H1 (cell line): ENCODE results near the gene SAMM50. TPM values are rescaled to one million over a fixed set of nuclear protein-coding genes. Genes with fewer than 3 reads are reported as not detected.

Source experiments
- CTCF ChIA-PET: fragments of 300-600 bp; sonication (Branson Sonifier 250); formaldehyde crosslinking; loops from one replicate; lab custom pipeline; 2021; ENCODE audit not compliant: partially characterized antibody; lab: Charles Lee
- POLR2A ChIA-PET: fragments of 300-600 bp; sonication (Branson Sonifier 250); formaldehyde crosslinking; loops from one replicate; lab custom pipeline; 2021; ENCODE audit warnings: inconsistent platforms; ENCODE audit not compliant: partially characterized antibody; lab: Charles Lee
- DNase-seq, 2 experiments: peaks; one replicate each; pipeline versions ENCODE4 v3.0.0 to v3.0.0-alpha.2; 2010 to 2022; ENCODE audit warnings: low spot score in 2 of 2, low read depth in 1 of 2, mixed read lengths in 1 of 2
- FAIRE-seq: peaks from 2 replicates; lab custom pipeline; 2011; peaks lifted over from hg19 to GRCh38; lab: Jason Lieb, UNC
- H2AFZ ChIP-seq: 2 replicates; pipeline ENCODE4 v1.8.1; 2012; ENCODE audit warnings: low read length, inconsistent platforms
- H2AK5ac ChIP-seq: 2 replicates; pipeline ENCODE4 v1.6.1; 2013; ENCODE audit warnings: low read depth, low read length
- H2BK120ac ChIP-seq: replicated peaks from 2 replicates; pipeline ENCODE3; 2013; ENCODE audit warnings: low read depth, low read length, inconsistent platforms
- H2BK12ac ChIP-seq: 2 replicates; pipeline ENCODE4 v1.6.1; 2013; ENCODE audit warnings: low read depth, low read length
- H2BK15ac ChIP-seq: 2 replicates; pipeline ENCODE4 v1.6.1; 2013; ENCODE audit warnings: low read length
- H2BK20ac ChIP-seq: 2 replicates; pipeline ENCODE4 v1.6.1; 2013; ENCODE audit warnings: low read length
- H2BK5ac ChIP-seq: 2 replicates; pipeline ENCODE4 v1.6.1; 2013; ENCODE audit warnings: low read depth, low read length
- H3K14ac ChIP-seq: 2 replicates; pipeline ENCODE4 v1.6.1; 2013; ENCODE audit warnings: inconsistent platforms; ENCODE audit not compliant: insufficient read length
- H3K18ac ChIP-seq: 2 replicates; pipeline ENCODE4 v1.6.1; 2013; ENCODE audit warnings: low read length; ENCODE audit errors: extremely low read depth
- H3K23ac ChIP-seq: 2 replicates; pipeline ENCODE4 v1.6.1; 2013; ENCODE audit warnings: inconsistent platforms; ENCODE audit not compliant: insufficient read length
- H3K23me2 ChIP-seq: 2 replicates; pipeline ENCODE4 v1.6.1; 2013; ENCODE audit warnings: low read depth, low read length
- H3K27ac ChIP-seq: 2 replicates; pipeline ENCODE4 v1.6.1; 2011; ENCODE audit warnings: low read depth, low read length, inconsistent platforms
- H3K27me3 ChIP-seq, 4 experiments: replicated peaks in 1 of 4; 1 replicate in 1 of 4; 2 replicates in 3 of 4; pipeline versions ENCODE4 v1.6.1 to v1.8.1; 2011 to 2013; ENCODE audit warnings: low read length in 3 of 4, mild to moderate bottlenecking in 3 of 4, inconsistent platforms in 2 of 4, mixed read lengths in 2 of 4, moderate library complexity in 1 of 4; ENCODE audit not compliant: control insufficient read depth in 3 of 4, insufficient read depth in 3 of 4; ENCODE audit errors: extremely low read depth in 1 of 4
- H3K36me3 ChIP-seq, 4 experiments: 2 replicates each; pipeline versions ENCODE4 v1.6.1 to v1.8.1; 2011 to 2013; ENCODE audit warnings: mild to moderate bottlenecking in 4 of 4, low read length in 3 of 4, moderate library complexity in 2 of 4, control low read depth in 1 of 4, inconsistent platforms in 1 of 4; ENCODE audit not compliant: insufficient read depth in 4 of 4, control insufficient read depth in 2 of 4
- H3K4ac ChIP-seq: replicated peaks from 2 replicates; pipeline ENCODE3; 2013; ENCODE audit warnings: low read length, low read depth, mixed read lengths, inconsistent platforms; ENCODE audit not compliant: insufficient read length
- H3K4me1 ChIP-seq, 4 experiments: replicated peaks in 1 of 4; 1 replicate in 1 of 4; 2 replicates in 3 of 4; pipeline versions ENCODE4 v1.6.1 to v1.8.1; 2011 to 2013; ENCODE audit warnings: low read length in 3 of 4, inconsistent platforms in 2 of 4, mixed read lengths in 1 of 4; ENCODE audit not compliant: insufficient read depth in 4 of 4, control insufficient read depth in 3 of 4
- H3K4me2 ChIP-seq, 2 experiments: 2 replicates each; pipeline versions ENCODE4 v1.6.1 to v1.8.1; 2011 to 2013; ENCODE audit warnings: low read depth in 2 of 2, low read length in 2 of 2, control low read depth in 1 of 2, inconsistent platforms in 1 of 2, mild to moderate bottlenecking in 1 of 2; ENCODE audit not compliant: insufficient read depth in 1 of 2
- H3K4me3 ChIP-seq, 4 experiments: fragments of 200-600, 300-600 bp in 1 of 4; sonication (generic), shearing (Covaris generic), sonication (Bioruptor Twin) in 1 of 4; 2 replicates each; pipeline versions ENCODE4 v1.5.1 to v1.8.1; 2011 to 2016; ENCODE audit warnings: low read length in 4 of 4, low read depth in 3 of 4, control low read depth in 2 of 4, inconsistent platforms in 2 of 4, mild to moderate bottlenecking in 2 of 4, mixed read lengths in 1 of 4, moderate library complexity in 1 of 4; ENCODE audit not compliant: insufficient read depth in 2 of 4; ENCODE audit errors: extremely low read depth in 1 of 4
- H3K56ac ChIP-seq: replicated peaks from 2 replicates; pipeline ENCODE3; 2013; ENCODE audit warnings: low read depth, mild to moderate bottlenecking, mixed read lengths, low read length, inconsistent platforms; ENCODE audit not compliant: insufficient read length
- H3K79me1 ChIP-seq: 2 replicates; pipeline ENCODE4 v1.6.1; 2013; ENCODE audit warnings: low read depth, low read length, control low read depth
- H3K79me2 ChIP-seq, 2 experiments: 2 replicates each; pipeline versions ENCODE4 v1.6.1 to v1.8.1; 2012 to 2013; ENCODE audit warnings: low read length in 2 of 2, mild to moderate bottlenecking in 2 of 2, inconsistent platforms in 1 of 2; ENCODE audit not compliant: insufficient read depth in 2 of 2, control insufficient read depth in 1 of 2
- H3K9ac ChIP-seq, 4 experiments: replicated peaks in 1 of 4; 1 replicate in 1 of 4; 2 replicates in 3 of 4; pipeline versions ENCODE4 v1.6.1 to v1.8.1; 2011 to 2013; ENCODE audit warnings: low read depth in 3 of 4, low read length in 3 of 4, control low read depth in 2 of 4, mild to moderate bottlenecking in 2 of 4, moderate library complexity in 2 of 4, inconsistent platforms in 1 of 4; ENCODE audit errors: extremely low read depth in 1 of 4
- H3K9me3 ChIP-seq, 2 experiments: 2 replicates each; pipeline versions ENCODE4 v1.6.1 to v1.8.1; 2012 to 2013; ENCODE audit warnings: mild to moderate bottlenecking in 2 of 2, moderate library complexity in 2 of 2, control low read depth in 1 of 2, inconsistent platforms in 1 of 2, low read depth in 1 of 2, low read length in 1 of 2, mixed read lengths in 1 of 2; ENCODE audit not compliant: insufficient read depth in 2 of 2
- H4K20me1 ChIP-seq, 2 experiments: replicated peaks in 1 of 2; 2 replicates each; pipeline versions ENCODE3 to v1.8.1; 2011 to 2013; ENCODE audit warnings: inconsistent platforms in 2 of 2, low read length in 2 of 2, mild to moderate bottlenecking in 1 of 2; ENCODE audit not compliant: insufficient read depth in 2 of 2, control insufficient read depth in 1 of 2
- H4K5ac ChIP-seq: 2 replicates; pipeline ENCODE4 v1.6.1; 2013; ENCODE audit warnings: low read length, low read depth, mixed read lengths, inconsistent platforms; ENCODE audit not compliant: insufficient read length
- H4K8ac ChIP-seq: 2 replicates; pipeline ENCODE4 v1.8.0; 2013; ENCODE audit warnings: mild to moderate bottlenecking, moderate library complexity, low read length, inconsistent platforms; ENCODE audit not compliant: insufficient read depth; ENCODE audit errors: extremely low read depth
- H4K91ac ChIP-seq: replicated peaks from 2 replicates; pipeline ENCODE3; 2013; ENCODE audit warnings: low read length, mixed read lengths, inconsistent platforms; ENCODE audit not compliant: insufficient read length
- EGR1 ChIP-seq: IDR thresholded peaks from 2 replicates; pipeline ENCODE4 v1.6.1; 2011; ENCODE audit warnings: low read depth, low read length, borderline replicate concordance
- RAD21 ChIP-seq, 2 experiments: IDR thresholded peaks in 1 of 2; conservative IDR thresholded peaks in 1 of 2; 2 replicates each; pipeline ENCODE4 v1.6.1; 2011; ENCODE audit warnings: low read depth in 2 of 2, low read length in 2 of 2, improper control_type of control experiment in 1 of 2, inconsistent platforms in 1 of 2, mild to moderate bottlenecking in 1 of 2, moderate library complexity in 1 of 2
- WGBS, 2 experiments: shearing (Covaris generic) in 1 of 2; methylation state at CpG; one replicate each; pipeline versions ENCODE4 v1.1.6 to v1.1.7; 2013 to 2015; ENCODE audit warnings: low lambda C conversion rate in 2 of 2, mixed read lengths in 2 of 2, inconsistent platforms in 1 of 2, low coverage in 1 of 2, missing lambda C conversion rate in 1 of 2; ENCODE audit not compliant: insufficient replicate concordance in 2 of 2, insufficient coverage in 1 of 2, insufficient read length in 1 of 2; ENCODE audit errors: extremely low coverage in 1 of 2, missing lambda C conversion rate in 1 of 2; 5-methylcytosine and 5-hydroxymethylcytosine counted together
- polyA plus RNA-seq, 7 experiments: library from polyadenylated mRNA; depleted of rRNA in 3 of 7; stranded (reverse) in 5 of 7; unstranded in 2 of 7; fragments of >200 nt in 5 of 7; fragments of 200-250 nt in 2 of 7; gene quantifications; 1 replicate in 5 of 7; 2 replicates in 1 of 7; 4 replicates in 1 of 7; pipeline versions ENCODE4 v1.2.1 to v1.2.3, GENCODE V29; 2011 to 2013; ENCODE audit warnings: missing spikeins in 2 of 7, mixed read lengths in 2 of 7
- total RNA-seq: library from RNA; stranded (reverse); fragmentation: NEBNext Ultra II Directional; extraction: Animal tissue kit (Norgen Biotek cat#: 25700); gene quantifications from 2 replicates; pipeline ENCODE4 v1.2.1, GENCODE V29; 2021

SAMM50 gene
- total and polyA plus RNA-seq, 2 of the 8 experiments (the other 6 are each of a cell fraction or from before 2014, with no cell fraction given): 45.4 to 70.3 TPM

DNA sequence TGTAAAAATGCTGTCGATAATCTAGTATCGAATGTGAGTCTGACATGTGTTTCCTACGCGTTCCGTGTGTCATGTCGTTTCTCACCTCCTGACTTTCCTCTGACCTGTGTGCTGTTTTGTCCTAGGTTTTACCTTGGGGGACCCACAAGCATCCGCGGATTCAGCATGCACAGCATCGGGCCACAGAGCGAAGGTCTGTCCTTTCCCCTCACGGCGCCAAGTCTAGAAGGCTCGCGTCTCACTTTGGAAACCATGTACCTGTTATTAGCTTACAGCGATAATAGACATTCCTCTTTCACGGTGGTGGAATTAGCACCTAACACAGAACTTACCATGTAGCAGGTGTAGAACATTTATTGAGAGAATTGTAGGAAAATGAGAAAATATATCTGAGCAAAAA lies 28.6 kb downstream of the SAMM50 start:
- Histone ChIP-seq H2BK15ac (no peak overlapping the region), H3K36me3 (peaks cover 5 to 52% (median 16%) of the 10 kb centered on the region in 4 experiments), H2BK5ac (no peak overlapping the region), H3K79me2 (no peaks in the 10 kb centered on the region), H3K56ac (no peak overlapping the region), H3K18ac (no peak overlapping the region), H4K20me1 (peaks cover 0 to 6% of the 10 kb centered on the region in 2 experiments), H2AFZ (no peak overlapping the region), H3K27me3 (no peaks in the 10 kb centered on the region), H3K23ac (no peak overlapping the region), H4K5ac (no peak overlapping the region), H3K79me1 (no peaks in the 10 kb centered on the region), H2BK20ac (no peak overlapping the region), H4K8ac (no peak overlapping the region), H3K4me2 (no peak overlapping the region), H2AK5ac (no peak overlapping the region), H3K9ac (no peak overlapping the region; a peak in 1 of 7 replicates), H2BK120ac (no peak overlapping the region), H3K27ac (no peak overlapping the region), H3K14ac (no peak overlapping the region), H3K4me1 (no peaks in the 10 kb centered on the region), H4K91ac (no peak overlapping the region), H3K4ac (no peak overlapping the region), H3K23me2 (peaks cover 3% of the 10 kb centered on the region; the same call in 1 of the 2 replicates), H2BK12ac (no peak overlapping the region), H3K9me3 (no peaks in the 10 kb centered on the region), H3K4me3 (no peak overlapping the region)
- DNase-seq (no peak), FAIRE-seq (no peak)
- POLR2A ChIA-PET: no interaction called here
- CTCF ChIA-PET: interaction anchor here (0.7 to 2.3 kb wide), 2 partner anchors 9 to 611 kb away, joined by 3 to 11 read pairs; no protein-coding TSS in a partner anchor
- TF ChIP-seq RAD21 (IDR thresholded peaks at IDR 0.05 in 1 of 2, conservative IDR thresholded peaks at IDR 0.05 in 1 of 2; ENCODE audit: low read depth in 2 of 2, low read length in 2 of 2) (no peak), EGR1 (no peak)
- WGBS, 2 experiments: 92% methylated on average over 16 of the region's 16 CpGs; no CpG with 5 or more reads in 1 of the 2 experiments
